ACC112 (cell line): ENCODE results near the gene RPSA.
"Not testable (repeated sequence)": the region's sequence is repeated elsewhere in the genome, so short reads cannot be mapped to it uniquely, and the experiment has no call there.

Experiments
- H2AFZ ChIP-seq: fragments of 200-600 bp; sonication (generic); one replicate; pipeline ENCODE4 v1.6.0; 2017; ENCODE audit warnings: antibody characterized with exemption, low read length; ENCODE audit not compliant: unreplicated experiment
- H3K27ac ChIP-seq: fragments of 200-600 bp; sonication (generic); 2 replicates; pipeline ENCODE4 v1.5.1; 2014; ENCODE audit warnings: low read depth, mild to moderate bottlenecking, antibody characterized with exemption, low read length, moderate library complexity
- H3K27me3 ChIP-seq: fragments of 200-600 bp; sonication (generic); 2 replicates; pipeline ENCODE4 v1.6.1; 2014; ENCODE audit warnings: mild to moderate bottlenecking, antibody characterized with exemption, low read length, moderate library complexity, mixed read lengths; ENCODE audit not compliant: insufficient read depth
- H3K36me3 ChIP-seq: fragments of 200-600 bp; sonication (generic); 2 replicates; pipeline ENCODE4 v1.6.1; 2016; ENCODE audit warnings: mild to moderate bottlenecking, antibody characterized with exemption, low read length, moderate library complexity, mixed read lengths; ENCODE audit not compliant: insufficient read depth
- H3K4me1 ChIP-seq: fragments of 200-600 bp; sonication (generic); one replicate; pipeline ENCODE4 v1.6.1; 2016; ENCODE audit warnings: low read length, mixed read lengths; ENCODE audit not compliant: insufficient read depth, unreplicated experiment, control insufficient read depth
- H3K4me3 ChIP-seq: fragments of 200-600 bp; sonication (generic); 2 replicates; pipeline ENCODE4 v1.5.1; 2014; ENCODE audit warnings: mild to moderate bottlenecking, low read depth, low read length
- H3K79me2 ChIP-seq: fragments of 200-600 bp; sonication (generic); one replicate; pipeline ENCODE4 v1.6.0; 2016; ENCODE audit warnings: low read length; ENCODE audit not compliant: control insufficient read depth, unreplicated experiment, insufficient read depth

The RPSA gene

DNA sequence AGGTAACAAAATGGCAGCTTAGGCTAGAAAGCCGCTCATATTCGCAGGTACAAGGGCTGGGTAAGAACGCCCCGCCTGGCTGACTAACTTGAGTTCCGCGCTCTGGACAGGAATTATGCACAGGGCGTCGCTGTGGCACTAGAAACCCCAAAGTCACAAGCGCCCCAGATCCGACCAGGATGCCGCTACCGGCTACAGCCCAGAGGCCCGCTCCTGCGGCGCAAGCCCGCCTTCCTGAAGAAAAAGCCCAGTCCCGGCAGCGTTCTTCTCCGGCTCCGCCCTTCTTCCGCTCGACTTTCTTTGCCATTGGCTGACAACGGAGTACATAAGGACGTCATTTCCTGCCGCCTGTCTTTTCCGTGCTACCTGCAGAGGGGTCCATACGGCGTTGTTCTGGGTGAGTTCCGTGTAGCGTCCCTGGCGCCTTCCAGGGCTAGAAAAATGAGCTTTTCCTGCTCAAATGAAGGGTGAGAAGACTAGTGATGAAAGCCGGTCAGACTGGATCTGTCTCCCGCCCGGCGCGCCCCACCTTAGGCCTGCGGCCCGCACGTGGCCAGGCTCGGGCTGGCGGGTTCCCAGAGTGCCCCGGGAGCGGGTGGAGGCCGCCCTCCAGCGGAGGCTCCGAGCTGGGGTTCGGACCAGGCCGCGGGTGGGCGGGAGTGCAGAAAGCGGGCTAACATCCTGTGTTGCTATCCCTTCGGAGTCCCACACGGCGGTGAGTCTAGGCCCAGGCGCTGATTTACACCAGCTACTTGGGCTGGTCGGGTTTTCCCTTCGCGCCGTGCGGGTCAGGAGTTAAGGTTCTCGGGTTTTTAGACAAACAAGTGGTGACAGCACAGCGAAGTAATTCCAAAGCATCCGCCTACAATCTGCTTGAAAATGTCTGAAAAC is at the start of gene RPSA:
RPSA (plus strand) TSS at position 353 of the 891 bp plus-strand sequence. CDS start 934 bp downstream, outside the sequence.
- H3K4me3 ChIP-seq, result peak within 1 kb of the TSS; percentile 88
- H3K27ac ChIP-seq, result peak within 1 kb of the TSS; percentile 81
- H3K4me1 ChIP-seq, result peaks cover 27% of the 10 kb centered on the region
- H2AFZ ChIP-seq, result peak within 1 kb of the TSS; percentile 99
- peaks cover 39% of the 10 kb centered on the region for H3K79me2 ChIP-seq
- no peaks in the 10 kb centered on the region for H3K27me3 ChIP-seq
- H3K36me3 ChIP-seq, result peaks cover 38% of the 10 kb centered on the region

DNA sequence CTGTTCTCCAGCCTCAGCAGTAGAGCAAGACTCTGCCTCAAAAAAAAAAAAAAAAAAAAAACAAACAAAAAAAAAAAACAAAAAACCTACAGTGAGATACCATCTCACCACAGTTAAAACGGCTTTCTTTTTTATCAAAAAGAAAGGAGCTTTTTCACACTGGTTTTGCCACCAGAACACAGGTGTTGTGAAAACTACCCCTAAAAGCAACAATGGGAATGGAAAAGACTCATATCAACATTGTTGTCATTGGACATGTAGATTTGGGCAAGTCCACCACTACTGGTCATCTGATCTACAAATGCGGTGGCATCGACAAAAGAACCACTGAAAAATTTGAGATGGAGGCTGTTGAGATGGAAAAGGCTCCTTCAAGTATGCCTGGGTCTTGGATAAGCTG is 48.2 kb upstream of the RPSA start:
- H3K36me3 ChIP-seq, result no peaks in the 10 kb centered on the region
- no peak overlapping the region for H2AFZ ChIP-seq
- H3K27me3 ChIP-seq, result peaks cover 65% of the 10 kb centered on the region
- H3K27ac ChIP-seq, result no peak overlapping the region
- H3K4me3 ChIP-seq, result no peak overlapping the region
- no peaks in the 10 kb centered on the region for H3K4me1 ChIP-seq
- H3K79me2 ChIP-seq, result no peaks in the 10 kb centered on the region

DNA sequence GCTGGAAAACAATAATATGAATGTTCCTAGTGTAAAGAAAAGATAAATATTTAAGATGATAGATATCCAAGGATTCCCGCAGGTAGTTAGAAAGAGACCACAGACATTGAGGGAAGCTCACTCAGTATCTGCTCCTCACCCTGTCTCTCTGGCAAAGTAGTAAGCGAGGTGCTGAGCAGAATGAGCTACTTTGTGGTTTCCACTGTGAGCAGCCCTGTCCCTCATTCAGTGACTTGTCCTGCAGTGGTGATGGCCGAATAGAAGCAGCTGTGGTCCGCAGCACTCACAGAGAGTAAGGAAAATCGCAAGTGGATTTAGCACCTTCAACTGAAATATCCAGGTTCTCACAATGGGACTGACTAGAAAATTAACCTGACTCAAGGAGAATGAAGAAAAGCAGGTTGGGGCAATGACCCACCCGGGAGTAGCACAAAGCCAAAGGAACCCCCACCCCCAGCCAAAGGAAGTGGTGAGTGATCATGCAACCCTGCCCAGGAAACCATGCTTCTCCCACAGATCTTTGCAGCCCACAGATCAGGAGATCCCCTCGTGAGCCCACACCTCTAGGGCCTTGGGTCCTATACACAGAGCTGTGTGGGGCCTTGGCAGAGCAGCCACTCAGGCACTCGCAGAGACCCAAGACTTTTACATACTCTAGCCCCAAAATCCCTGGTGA is 45.1 kb upstream of the RPSA start:
- Histone ChIP-seq H2AFZ (no peak overlapping the region), H3K27me3 (peaks cover 58% of the 10 kb centered on the region), H3K79me2 (no peaks in the 10 kb centered on the region), H3K36me3 (no peaks in the 10 kb centered on the region), H3K4me3 (no peak overlapping the region), H3K27ac (no peak overlapping the region), H3K4me1 (no peaks in the 10 kb centered on the region)

DNA sequence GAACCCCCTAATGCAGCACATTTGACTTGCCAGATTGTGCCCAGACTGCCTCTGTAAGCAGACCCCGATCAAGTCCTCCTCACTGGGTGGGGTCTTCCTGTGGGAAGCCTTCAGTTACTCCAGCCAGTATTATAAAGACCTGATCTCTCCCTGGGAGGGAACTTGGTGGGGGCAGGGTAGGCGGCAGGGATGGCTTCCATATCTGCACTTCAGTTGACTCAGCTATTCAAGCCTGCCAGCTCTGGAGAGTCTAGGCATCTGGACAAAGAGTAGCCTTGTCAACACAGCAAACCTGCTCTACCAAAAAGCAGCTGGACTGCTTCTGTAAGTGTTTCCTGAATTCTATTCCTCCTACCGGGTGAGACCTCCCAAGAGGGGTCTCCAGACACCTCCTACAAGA is 44.3 kb upstream of the RPSA start:
- peaks cover 53% of the 10 kb centered on the region for H3K27me3 ChIP-seq
- H3K4me3 ChIP-seq, result no peak overlapping the region
- no peaks in the 10 kb centered on the region for H3K4me1 ChIP-seq
- H3K27ac ChIP-seq, result no peak overlapping the region
- H3K79me2 ChIP-seq, result no peaks in the 10 kb centered on the region
- no peak overlapping the region for H2AFZ ChIP-seq
- no peaks in the 10 kb centered on the region for H3K36me3 ChIP-seq

DNA sequence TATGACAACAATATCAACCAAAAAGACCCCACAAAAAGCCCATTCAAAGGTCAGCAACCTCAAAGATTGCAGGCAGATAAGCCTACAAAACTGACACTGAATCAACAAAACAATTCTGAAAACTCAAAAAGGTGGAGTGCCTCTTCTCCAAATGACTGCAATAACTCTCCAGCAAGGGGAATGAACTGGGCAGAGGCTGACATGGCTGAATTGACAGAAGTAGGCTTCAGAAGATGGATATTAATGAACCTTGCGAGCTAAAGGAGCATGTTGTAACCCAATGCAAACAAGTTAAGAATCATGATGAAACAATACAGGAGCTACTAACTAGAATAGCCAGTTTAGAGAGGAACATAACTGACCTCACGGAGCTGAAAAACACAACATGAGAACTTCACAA is 43.7 kb upstream of the RPSA start:
- Histone ChIP-seq H3K79me2 (no peaks in the 10 kb centered on the region), H3K36me3 (no peaks in the 10 kb centered on the region), H3K4me1 (no peaks in the 10 kb centered on the region), H2AFZ (no peak overlapping the region), H3K4me3 (no peak overlapping the region), H3K27ac (no peak overlapping the region), H3K27me3 (peaks cover 47% of the 10 kb centered on the region)

DNA sequence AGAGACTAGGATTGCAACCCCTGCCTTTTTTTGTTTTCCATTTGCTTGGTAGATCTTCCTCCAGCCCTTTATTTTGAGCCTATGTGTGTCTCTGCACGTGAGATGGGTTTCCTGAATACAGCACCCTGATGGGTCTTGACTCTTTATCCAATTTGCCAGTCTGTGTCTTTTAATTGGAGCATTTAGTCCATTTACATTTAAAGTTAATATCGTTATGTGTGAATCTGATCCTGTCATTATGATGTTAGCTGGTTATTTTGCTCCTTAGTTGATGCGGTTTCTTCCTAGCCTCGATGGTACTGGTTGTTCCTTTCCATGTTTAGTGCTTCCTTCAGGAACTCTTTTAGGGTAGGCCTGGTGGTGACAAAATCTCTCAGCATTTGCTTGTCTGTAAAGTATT is 36.1 kb upstream of the RPSA start:
- not testable (repeated sequence) for H3K4me3 ChIP-seq, H3K36me3 ChIP-seq, H3K79me2 ChIP-seq, H3K27ac ChIP-seq, H2AFZ ChIP-seq, H3K4me1 ChIP-seq
- peaks cover 15% of the 10 kb centered on the region for H3K27me3 ChIP-seq

DNA sequence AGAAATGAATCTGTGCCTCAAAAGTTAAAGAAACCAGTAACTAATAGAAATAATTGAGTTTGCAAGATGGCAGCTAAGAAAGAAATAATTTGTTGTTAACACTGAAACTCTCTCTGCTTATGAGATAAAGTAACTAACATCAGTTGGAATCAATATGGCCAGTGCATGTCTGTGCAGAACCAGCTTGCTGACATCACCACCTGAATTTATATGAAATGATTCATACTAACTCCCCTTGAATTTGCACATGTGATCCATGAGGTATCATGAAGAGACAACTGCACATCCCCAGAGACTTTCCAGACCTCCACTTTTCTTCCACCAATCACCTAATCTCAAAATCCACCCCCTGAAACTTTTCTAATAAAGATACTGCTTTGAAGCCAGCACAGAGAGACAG is 33.7 kb upstream of the RPSA start:
- Histone ChIP-seq H3K27ac (no peak overlapping the region), H2AFZ (no peak overlapping the region), H3K36me3 (no peaks in the 10 kb centered on the region), H3K79me2 (no peaks in the 10 kb centered on the region), H3K4me3 (no peak overlapping the region), H3K27me3 (peaks cover 15% of the 10 kb centered on the region), H3K4me1 (no peaks in the 10 kb centered on the region)

DNA sequence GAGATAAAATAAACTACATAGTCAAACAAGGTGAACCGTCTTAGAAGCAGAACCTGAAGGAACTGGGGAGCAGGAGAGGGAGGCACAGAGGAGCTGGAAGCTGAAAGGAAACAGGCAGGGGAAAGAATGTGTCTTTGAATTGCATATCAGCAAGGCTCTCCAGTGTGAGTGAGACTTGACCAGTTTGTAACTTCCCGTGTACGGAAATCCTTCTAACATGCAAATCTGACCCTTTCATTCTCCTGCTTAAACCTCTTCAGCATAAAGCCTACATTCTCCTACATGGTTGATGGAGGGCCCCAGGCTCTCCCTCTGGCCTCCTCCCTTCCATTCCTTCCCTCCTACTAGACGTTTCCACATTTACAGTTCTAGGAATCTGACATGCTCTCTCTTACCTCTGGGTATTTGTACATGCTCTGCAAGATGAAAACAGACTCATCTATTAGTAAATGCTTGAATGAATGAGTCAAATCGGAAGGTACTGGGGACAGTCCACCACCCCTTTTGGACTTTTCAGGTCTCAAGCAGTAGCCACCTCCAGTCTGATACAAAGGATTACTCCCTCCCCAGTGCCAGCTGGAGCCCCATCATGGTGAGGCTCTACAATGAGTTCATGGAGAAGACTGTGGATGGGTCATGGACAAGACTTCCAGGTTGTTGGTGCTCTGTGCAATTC is 29.4 kb upstream of the RPSA start:
- H2AFZ ChIP-seq, result no peak overlapping the region
- H3K4me3 ChIP-seq, result no peak overlapping the region
- H3K27ac ChIP-seq, result no peak overlapping the region
- H3K4me1 ChIP-seq, result peaks cover under 1% of the 10 kb centered on the region
- H3K36me3 ChIP-seq, result no peaks in the 10 kb centered on the region
- peaks cover 15% of the 10 kb centered on the region for H3K27me3 ChIP-seq
- no peaks in the 10 kb centered on the region for H3K79me2 ChIP-seq

DNA sequence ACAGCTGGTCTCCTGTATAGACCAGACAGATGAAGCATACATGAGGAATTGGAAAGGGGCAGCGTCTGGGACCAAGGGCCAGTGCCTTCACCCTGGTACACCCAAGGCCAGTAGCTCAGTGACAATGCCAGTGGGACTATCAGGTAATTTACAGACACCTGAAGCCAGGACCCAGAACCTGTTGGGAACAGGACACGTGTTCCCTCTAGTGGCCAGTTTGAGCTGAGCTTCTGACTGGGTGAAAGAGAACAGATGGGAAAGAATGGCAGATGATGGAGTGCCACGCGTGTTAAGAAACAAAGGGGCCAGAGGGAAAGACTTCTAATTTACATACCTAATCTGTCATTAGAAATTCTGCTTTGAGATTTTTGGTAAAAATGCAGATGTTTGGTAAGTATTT is 28.4 kb upstream of the RPSA start:
- no peaks in the 10 kb centered on the region for H3K79me2 ChIP-seq
- H3K4me1 ChIP-seq, result peaks cover 8% of the 10 kb centered on the region
- H2AFZ ChIP-seq, result no peak overlapping the region
- no peaks in the 10 kb centered on the region for H3K36me3 ChIP-seq
- no peak overlapping the region for H3K4me3 ChIP-seq
- peaks cover 11% of the 10 kb centered on the region for H3K27me3 ChIP-seq
- H3K27ac ChIP-seq, result no peak overlapping the region

DNA sequence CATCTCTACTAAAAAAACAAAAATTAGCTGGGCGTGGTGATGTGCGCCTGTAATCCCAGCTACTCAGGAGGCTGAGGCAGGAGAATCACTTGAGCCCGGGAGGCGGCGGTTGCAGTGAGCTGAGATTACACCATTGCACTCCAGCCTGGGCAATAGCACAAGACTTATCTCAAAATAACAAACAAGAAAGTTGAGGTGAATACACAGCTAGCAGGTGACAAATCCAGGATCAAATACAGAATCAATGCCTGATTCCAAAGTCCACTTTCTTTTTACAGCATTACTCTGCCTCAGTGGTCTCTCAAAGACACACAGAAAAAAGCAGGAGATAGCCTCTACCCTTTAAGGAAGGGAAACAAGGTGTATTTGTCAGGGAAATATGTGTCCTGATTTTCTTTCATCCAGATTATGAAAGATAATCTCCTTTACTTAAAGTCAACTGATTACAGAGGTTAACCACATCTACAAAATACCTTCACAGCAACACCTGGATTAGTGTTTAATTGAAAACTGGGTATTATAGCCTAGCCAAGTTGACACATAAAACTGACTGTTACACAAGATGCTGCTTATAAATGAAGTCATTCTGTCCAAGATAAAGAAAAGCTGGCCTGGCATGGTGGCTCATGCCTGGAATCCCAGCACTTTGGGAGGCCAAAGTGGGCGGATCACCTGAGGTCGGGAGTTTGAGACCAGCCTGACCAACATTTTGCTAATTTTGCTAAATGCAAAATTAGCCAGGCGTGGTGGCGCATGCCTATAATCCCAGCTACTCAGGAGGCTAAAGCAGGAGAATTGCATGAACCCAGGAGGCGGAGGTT is 27.4 kb upstream of the RPSA start:
- Histone ChIP-seq H3K79me2 (no peaks in the 10 kb centered on the region), H3K4me1 (peaks cover 8% of the 10 kb centered on the region), H3K27me3 (peaks cover 8% of the 10 kb centered on the region), H2AFZ (no peak overlapping the region), H3K36me3 (no peaks in the 10 kb centered on the region), H3K4me3 (no peak overlapping the region), H3K27ac (no peak overlapping the region)
